ENCODE results near the gene MAP3K7.
A peak's percentile ranks its signal among the peaks of the same experiment; 100 is the strongest.

MAP3K7 gene

GRCh38 chr6:90480666-90481065 is 106.2 kb downstream of the MAP3K7 start:
- no peak for DNase-seq

DNA sequence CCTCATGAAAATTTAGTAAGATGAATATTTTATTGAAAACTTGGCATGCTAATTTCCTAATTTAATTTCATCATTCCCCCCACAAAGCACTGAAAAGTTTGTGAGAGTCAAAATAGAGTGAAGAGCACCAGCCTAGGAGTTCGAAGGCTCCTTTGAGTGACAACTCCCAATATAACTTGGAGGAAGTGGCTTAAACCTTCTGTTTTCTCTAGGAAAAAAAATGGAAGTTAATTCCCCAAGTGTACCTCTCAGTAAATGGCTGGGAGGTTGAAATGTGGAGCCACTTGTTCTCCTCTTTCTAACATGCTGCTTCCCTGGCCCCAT is 107.3 kb downstream of the MAP3K7 start:
- no peak for DNase-seq

DNA sequence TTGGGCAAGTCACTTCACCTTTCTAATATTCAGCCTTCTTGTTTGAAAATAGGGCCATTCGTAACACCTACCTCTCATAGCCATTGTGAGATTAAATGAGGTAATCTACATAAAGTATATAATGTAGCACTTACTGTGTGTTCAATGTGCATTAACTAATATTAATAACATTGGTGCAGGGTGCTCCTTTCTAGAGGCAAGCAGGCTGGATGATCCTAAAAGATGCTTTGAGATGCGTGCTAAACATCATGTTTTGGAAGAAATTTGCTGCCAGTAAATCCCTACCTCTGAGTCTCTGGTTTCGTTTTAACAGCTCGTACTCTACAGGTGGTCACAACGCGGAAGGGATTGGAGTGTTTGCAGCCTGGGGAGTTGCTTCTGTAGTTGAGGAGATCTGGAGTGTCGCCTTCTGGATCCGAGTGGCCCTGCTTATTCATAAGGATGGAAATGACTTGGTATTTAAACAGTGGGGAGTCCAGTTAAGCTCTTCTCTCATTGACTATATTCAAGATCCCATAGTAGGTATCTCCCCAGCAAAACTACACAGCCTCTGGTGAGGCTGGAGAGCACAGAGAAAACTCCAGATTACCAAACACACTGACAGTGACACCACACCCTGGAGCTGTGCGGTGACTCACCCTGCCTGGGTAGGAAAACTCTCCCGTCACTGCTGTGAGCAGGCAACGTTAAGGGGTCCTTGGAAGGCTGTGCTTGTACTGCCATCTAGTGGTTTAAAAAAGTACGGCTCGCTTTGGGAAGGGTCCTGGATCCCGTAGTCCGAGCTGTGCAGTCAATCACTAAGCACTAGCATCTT is 107.9 kb downstream of the MAP3K7 start:
- DNase-seq, result peak; percentile 95

- DNase-seq, result no peak
Observed at GRCh38 chr6:90478278-90478677, 108.6 kb downstream of the MAP3K7 start.

DNA sequence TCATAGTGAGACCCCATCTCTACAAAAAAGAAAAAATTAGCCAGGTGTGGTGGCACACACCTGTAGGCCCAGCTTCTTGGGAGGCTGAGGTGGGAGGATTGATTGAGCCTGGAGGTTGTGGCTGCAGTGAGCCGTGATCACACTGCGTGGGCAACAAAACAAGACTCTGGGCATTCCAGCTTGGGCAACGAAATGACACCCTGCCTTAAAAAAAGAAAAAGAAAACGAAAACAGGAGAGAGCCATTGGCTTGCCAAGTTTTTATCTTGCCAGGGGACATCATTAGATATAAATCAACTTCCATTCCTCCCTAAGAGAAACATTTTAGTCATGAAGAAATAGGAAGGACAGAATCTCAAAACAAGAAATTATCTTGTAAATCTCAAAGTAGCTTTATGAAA is 109.5 kb downstream of the MAP3K7 start:
- DNase-seq, result no peak

DNA sequence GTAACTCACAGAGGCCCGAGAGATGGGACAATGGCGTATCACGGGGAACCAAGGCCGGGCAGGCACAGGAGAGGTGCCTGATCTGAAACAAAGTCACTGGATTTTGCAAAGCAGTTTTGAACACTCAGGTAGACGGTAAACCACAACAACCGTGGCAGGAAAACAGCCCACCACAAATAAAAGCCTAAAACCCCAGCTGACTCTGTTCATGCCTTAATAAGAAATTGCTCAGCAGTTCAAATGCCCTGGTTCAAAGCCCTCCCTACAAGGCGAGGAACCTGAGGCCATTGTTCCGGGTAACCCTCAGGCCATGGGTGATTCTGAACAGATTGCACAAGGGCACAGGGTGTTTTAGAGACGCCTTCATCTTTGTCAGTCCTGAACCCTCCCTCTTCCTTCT is 114.2 kb downstream of the MAP3K7 start:
- no peak for DNase-seq

- DNase-seq, result no peak
Observed at GRCh38 chr6:90471263-90471662, 115.6 kb downstream of the MAP3K7 start.

GRCh38 chr6:90469906-90470305 is 117.0 kb downstream of the MAP3K7 start:
- DNase-seq, result no peak

- no peak for DNase-seq
Observed at GRCh38 chr6:90468859-90469258, 118.0 kb downstream of the MAP3K7 start.

GRCh38 chr6:90468080-90468479 is 118.8 kb downstream of the MAP3K7 start:
- peak; percentile 60 for DNase-seq

DNA sequence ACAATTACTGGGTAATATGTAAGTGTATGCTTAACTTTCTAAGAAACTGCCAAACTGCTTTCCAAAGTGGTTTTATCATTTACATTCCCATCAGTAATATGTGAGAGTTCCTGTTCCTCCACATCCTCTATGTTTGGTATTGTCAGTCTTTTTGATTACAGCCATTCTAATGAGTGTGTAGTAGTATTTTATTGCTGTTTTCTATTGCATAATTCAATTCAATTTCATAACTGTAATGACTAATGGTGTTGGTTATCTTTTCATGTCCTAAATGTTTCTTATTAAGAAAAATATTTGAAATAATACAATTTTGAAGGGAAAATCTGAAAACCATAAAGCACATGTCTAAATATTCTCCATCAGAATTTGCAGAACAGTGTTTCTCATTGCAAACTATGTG is 119.3 kb downstream of the MAP3K7 start:
- DNase-seq, result no peak

- DNase-seq, result no peak
Observed at GRCh38 chr6:90466154-90466940, 120.5 kb downstream of the MAP3K7 start.

GRCh38 chr6:90465686-90466085 is 121.2 kb downstream of the MAP3K7 start:
- DNase-seq, result no peak

DNA sequence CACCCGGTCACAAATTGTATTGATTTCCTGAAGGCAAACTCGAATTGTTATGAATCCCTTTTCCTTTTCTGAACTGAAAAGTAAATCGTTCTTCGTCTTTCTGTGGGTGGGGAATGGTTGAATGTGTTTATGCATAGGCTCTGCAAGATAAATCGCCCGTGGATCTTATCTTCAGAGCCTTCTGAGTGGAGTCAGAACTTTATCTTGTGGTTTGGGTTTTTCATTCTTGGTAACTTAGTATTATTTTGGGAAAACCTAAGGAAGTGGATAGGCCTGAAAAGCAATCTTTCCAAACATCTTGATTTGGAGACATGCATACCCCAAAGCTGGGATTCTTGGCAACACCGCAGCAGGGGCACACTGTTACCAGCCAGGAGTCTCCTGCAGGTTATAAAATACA is 122.4 kb downstream of the MAP3K7 start:
- DNase-seq, result no peak

GRCh38 chr6:90463874-90464273 is 123.0 kb downstream of the MAP3K7 start:
- no peak for DNase-seq

Data from fibroblast of upper back skin (primary cell).